HG02798 (cell line): ENCODE data around the gene PCDH9.

Experiments
- ATAC-seq: cut with Tn5 transposase; IDR thresholded peaks from one replicate; pipeline ENCODE4 v1.9.1; 2021; ENCODE audit warnings: mild to moderate bottlenecking; ENCODE audit not compliant: unreplicated experiment, poor library complexity

PCDH9 gene

GRCh38 chr13:66443926-66444325 lies 786.2 kb downstream of the PCDH9 start:
- ATAC-seq, result no peak

DNA sequence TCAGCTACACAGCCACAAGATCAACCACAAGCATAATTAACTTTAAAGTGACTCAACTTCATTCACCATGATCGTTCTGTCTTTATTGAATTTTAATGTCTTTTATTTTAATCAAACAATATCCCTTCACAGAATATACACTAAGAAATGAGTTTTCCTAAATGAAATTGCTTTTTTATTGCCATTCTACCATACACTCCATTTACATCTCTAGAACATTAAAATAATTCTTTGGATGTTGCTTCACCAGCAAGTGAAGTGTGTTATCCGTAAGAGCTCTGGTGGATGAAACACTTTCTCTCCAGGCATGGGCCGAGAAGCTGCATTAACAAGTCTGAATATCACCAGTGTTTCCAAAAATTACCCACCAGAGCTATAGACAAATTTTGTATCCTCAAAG lies 789.2 kb downstream of the PCDH9 start:
- ATAC-seq, result no peak

DNA sequence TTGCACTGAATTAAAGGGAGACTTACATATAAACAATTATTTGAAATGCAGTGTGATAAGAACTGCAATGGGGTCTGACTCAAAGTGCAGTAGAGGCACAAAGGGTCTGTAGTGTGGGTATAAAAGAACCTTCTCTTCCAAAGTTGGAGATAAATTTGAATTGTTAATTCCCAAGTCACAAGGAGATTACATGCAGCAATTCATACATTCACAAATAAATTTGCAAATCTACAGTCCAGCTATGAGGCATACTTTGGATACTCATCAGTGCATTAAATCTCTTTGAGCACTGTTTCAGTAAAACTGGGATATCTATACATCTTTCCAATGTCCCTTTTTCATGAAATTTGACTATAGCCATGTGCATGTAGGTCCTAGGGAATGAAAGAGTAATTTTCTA lies 799.4 kb downstream of the PCDH9 start:
- ATAC-seq, result no peak

GRCh38 chr13:66430269-66430668 lies 799.9 kb downstream of the PCDH9 start:
- ATAC-seq, result no peak

GRCh38 chr13:66429156-66429555 lies 801.0 kb downstream of the PCDH9 start:
- no peak for ATAC-seq

- no peak for ATAC-seq
Measured at GRCh38 chr13:66427458-66427861, 802.7 kb downstream of the PCDH9 start.

GRCh38 chr13:66425741-66426140 lies 804.4 kb downstream of the PCDH9 start:
- no peak for ATAC-seq

- no peak for ATAC-seq
Measured at GRCh38 chr13:66424422-66424821, 805.7 kb downstream of the PCDH9 start.

DNA sequence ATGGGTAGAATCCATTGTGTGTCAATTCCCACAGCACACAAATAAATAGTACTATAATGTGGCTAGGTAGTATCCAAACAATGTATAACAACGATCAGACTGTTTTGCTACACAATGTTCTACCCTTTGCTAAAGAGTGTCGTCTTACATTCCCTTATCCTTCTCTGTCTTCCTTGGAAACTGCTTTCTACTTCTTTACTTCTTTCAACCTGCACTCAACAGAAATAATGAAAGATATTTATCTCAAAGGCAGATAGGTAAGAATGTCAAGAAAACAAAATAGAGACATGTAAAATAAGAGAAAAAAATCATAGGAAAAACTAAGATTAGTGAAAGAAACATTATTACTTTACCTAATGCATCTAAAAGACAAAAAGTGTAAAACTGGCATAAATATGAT lies 814.7 kb downstream of the PCDH9 start:
- ATAC-seq, result no peak

DNA sequence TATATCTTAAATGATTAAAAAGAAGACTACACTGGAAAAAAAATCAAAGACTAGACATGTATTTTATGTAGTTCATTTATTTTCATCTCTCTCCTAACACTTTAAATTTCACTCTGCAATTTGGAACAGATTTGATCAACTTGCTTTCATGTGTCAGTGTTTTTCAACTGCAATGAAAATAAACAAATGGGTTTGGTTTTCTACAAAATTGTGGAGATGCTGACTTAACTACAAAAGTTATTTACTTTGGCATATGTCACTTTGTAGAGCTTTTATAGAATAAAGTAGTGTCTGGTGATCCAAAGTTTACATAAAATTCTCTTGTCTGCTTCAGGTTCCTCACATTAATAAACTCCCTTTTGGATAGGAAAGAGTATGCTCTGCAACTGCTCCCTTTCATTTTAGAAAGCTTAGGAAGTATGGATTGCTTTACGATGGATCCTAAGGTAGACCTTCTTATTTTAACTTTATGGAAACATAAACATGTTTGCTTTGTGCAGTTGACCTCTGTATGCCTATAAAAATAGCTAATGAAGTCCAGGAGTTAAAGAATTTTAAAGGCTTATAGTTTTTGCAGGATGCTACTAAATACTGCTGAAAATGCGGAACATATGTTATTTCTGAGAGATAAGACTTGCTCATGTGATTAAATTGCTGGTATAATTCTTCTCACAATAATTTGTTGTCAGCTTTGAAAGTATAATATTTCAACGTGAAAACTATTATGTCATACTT lies 815.9 kb downstream of the PCDH9 start:
- ATAC-seq, result no peak

- ATAC-seq, result no peak
Measured at GRCh38 chr13:66410314-66410713, 819.8 kb downstream of the PCDH9 start.

DNA sequence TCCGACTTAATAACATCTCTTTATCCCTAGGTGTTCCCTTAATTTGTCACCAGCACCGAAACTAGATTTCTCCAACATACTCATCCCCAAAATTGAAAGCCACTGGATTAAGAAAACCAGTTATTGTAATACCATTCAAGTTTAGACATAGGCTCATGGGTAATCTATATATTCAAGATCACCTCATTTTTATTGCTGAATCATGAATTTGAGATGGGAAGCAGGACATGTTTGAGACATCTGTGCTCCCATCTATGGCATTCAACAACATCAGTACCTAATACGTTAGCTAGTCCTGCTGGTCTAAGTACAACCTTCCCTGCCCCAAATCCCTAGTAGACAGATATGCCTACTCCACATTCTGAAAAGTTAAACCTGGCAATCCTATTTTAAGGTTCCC lies 820.6 kb downstream of the PCDH9 start:
- ATAC-seq, result no peak

DNA sequence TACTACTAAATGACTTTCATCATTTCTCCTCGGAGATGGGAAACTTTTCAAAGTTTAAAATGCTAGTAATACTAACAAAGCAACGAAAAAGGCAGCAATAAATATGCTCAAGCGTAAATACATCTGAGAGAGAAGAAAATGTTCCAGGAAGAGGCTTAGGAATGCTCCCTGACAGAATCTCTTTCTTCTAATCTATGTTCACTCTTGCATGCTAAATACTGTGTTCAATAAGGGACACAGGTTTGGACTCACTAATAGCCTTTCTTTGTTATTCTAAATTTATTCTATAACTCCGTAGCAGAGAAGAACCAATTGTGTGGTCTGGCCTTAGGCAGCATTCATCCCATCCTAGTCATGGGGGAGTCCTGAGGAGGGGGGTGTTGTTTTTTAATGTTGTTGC lies 823.0 kb downstream of the PCDH9 start:
- no peak for ATAC-seq

GRCh38 chr13:66405908-66406802 lies 824.0 kb downstream of the PCDH9 start:
- no peak for ATAC-seq

- ATAC-seq, result no peak
Measured at GRCh38 chr13:66402546-66402945, 827.6 kb downstream of the PCDH9 start.

- no peak for ATAC-seq
Measured at GRCh38 chr13:66402066-66402465, 828.1 kb downstream of the PCDH9 start.

GRCh38 chr13:66400292-66400691 lies 829.8 kb downstream of the PCDH9 start:
- ATAC-seq, result no peak

- no peak for ATAC-seq
Measured at GRCh38 chr13:66399873-66400272, 830.3 kb downstream of the PCDH9 start.

- ATAC-seq, result no peak
Measured at GRCh38 chr13:66397133-66397532, 833.0 kb downstream of the PCDH9 start.

- no peak for ATAC-seq
Measured at GRCh38 chr13:66391322-66391721, 838.8 kb downstream of the PCDH9 start.

GRCh38 chr13:66378894-66379293 lies 851.2 kb downstream of the PCDH9 start:
- ATAC-seq, result no peak

- no peak for ATAC-seq
Measured at GRCh38 chr13:66377569-66377968, 852.6 kb downstream of the PCDH9 start.
